Measurements from ENCODE around the gene ZNF254. TPM values are rescaled to one million over a fixed set of nuclear protein-coding genes. Genes with fewer than 3 reads are reported as not detected.
"Not testable (repeated sequence)": the region's sequence is repeated elsewhere in the genome, so short reads cannot be mapped to it uniquely, and the experiment has no call there.

ZNF254 gene
- total RNA-seq, 1 donor from 2014 or later = 32.3 TPM

GRCh38 chr19:24071078-24071477 lies 15.9 kb upstream of the ZNF254 start:
- no peak for DNase-seq (ENCODE audit: low spot score)
- peaks cover 9% of the 10 kb centered on the region for H3K4me1 Mint-ChIP-seq (ENCODE audit: unreplicated experiment)
- H3K27me3 Mint-ChIP-seq (ENCODE audit: unreplicated experiment) = peaks cover 7% of the 10 kb centered on the region
- TF ChIP-seq, protein P1, sequence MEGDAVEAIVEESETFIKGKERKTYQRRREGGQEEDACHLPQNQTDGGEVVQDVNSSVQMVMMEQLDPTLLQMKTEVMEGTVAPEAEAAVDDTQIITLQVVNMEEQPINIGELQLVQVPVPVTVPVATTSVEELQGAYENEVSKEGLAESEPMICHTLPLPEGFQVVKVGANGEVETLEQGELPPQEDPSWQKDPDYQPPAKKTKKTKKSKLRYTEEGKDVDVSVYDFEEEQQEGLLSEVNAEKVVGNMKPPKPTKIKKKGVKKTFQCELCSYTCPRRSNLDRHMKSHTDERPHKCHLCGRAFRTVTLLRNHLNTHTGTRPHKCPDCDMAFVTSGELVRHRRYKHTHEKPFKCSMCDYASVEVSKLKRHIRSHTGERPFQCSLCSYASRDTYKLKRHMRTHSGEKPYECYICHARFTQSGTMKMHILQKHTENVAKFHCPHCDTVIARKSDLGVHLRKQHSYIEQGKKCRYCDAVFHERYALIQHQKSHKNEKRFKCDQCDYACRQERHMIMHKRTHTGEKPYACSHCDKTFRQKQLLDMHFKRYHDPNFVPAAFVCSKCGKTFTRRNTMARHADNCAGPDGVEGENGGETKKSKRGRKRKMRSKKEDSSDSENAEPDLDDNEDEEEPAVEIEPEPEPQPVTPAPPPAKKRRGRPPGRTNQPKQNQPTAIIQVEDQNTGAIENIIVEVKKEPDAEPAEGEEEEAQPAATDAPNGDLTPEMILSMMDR (IDR thresholded peaks at IDR 0.05; ENCODE audit: unreplicated experiment) = no peak
- no peak overlapping the region for H3K27ac Mint-ChIP-seq (ENCODE audit: unreplicated experiment)
- H3K9me3 Mint-ChIP-seq (ENCODE audit: unreplicated experiment) = peaks cover 14% of the 10 kb centered on the region
- H3K4me3 Mint-ChIP-seq (ENCODE audit: unreplicated experiment) = no peak overlapping the region
- peaks cover 58% of the 10 kb centered on the region for H3K36me3 Mint-ChIP-seq (ENCODE audit: low read depth, unreplicated experiment)

DNA sequence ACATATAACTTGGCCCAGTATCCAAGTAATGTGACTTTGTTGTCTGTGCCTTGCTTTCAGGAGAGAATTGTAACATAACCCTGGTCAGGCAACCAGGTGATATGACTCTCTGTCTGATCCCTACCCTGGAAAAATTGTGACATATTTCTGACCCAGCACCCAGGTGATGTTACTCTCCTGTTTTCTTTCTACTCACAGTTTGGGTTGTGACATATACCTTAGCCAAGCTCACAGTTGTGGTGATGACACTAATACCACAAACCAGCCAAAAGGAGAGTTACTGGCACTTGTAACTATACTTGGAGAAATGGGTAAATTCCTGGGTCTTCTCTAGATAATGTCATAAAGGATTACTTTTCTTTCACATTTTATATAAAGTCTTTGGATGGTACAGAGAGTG lies 14.3 kb upstream of the ZNF254 start:
- H3K36me3 Mint-ChIP-seq (ENCODE audit: low read depth, unreplicated experiment) = peaks cover 56% of the 10 kb centered on the region
- H3K9me3 Mint-ChIP-seq (ENCODE audit: unreplicated experiment) = peaks cover 15% of the 10 kb centered on the region
- TF ChIP-seq, protein P1 (IDR thresholded peaks at IDR 0.05; ENCODE audit: unreplicated experiment) = no peak
- H3K27ac Mint-ChIP-seq (ENCODE audit: unreplicated experiment) = no peak overlapping the region
- no peak for DNase-seq (ENCODE audit: low spot score)
- peaks cover 9% of the 10 kb centered on the region for H3K4me1 Mint-ChIP-seq (ENCODE audit: unreplicated experiment)
- peak overlapping the region; percentile 58 for H3K4me3 Mint-ChIP-seq (ENCODE audit: unreplicated experiment)
- H3K27me3 Mint-ChIP-seq (ENCODE audit: unreplicated experiment) = peaks cover 7% of the 10 kb centered on the region

GRCh38 chr19:24073807-24074206 lies 13.2 kb upstream of the ZNF254 start:
- Mint-ChIP-seq H3K4me1 (ENCODE audit: unreplicated experiment) (peaks cover 9% of the 10 kb centered on the region), H3K27me3 (ENCODE audit: unreplicated experiment) (peaks cover 7% of the 10 kb centered on the region), H3K9me3 (ENCODE audit: unreplicated experiment) (peaks cover 15% of the 10 kb centered on the region), H3K4me3 (ENCODE audit: unreplicated experiment) (peak overlapping the region; percentile 15), H3K27ac (ENCODE audit: unreplicated experiment) (peak overlapping the region; percentile 3), H3K36me3 (ENCODE audit: low read depth, unreplicated experiment) (peaks cover 56% of the 10 kb centered on the region)
- TF ChIP-seq, protein P1 (IDR thresholded peaks at IDR 0.05; ENCODE audit: unreplicated experiment) = no peak
- no peak for DNase-seq (ENCODE audit: low spot score)

- Mint-ChIP-seq H3K9me3 (ENCODE audit: unreplicated experiment) (peaks cover 15% of the 10 kb centered on the region), H3K4me1 (ENCODE audit: unreplicated experiment) (peaks cover 9% of the 10 kb centered on the region), H3K27ac (ENCODE audit: unreplicated experiment) (no peak overlapping the region), H3K27me3 (ENCODE audit: unreplicated experiment) (peaks cover 7% of the 10 kb centered on the region), H3K36me3 (ENCODE audit: low read depth, unreplicated experiment) (peaks cover 59% of the 10 kb centered on the region), H3K4me3 (ENCODE audit: unreplicated experiment) (peak overlapping the region; percentile 21)
- no peak for DNase-seq (ENCODE audit: low spot score)
- TF ChIP-seq, protein P1 (IDR thresholded peaks at IDR 0.05; ENCODE audit: unreplicated experiment) = no peak
Observed at GRCh38 chr19:24074720-24075454, 12.1 kb upstream of the ZNF254 start.

GRCh38 chr19:24075530-24075929 lies 11.5 kb upstream of the ZNF254 start:
- Mint-ChIP-seq H3K4me3 (ENCODE audit: unreplicated experiment) (peak overlapping the region; percentile 21), H3K9me3 (ENCODE audit: unreplicated experiment) (peaks cover 15% of the 10 kb centered on the region), H3K36me3 (ENCODE audit: low read depth, unreplicated experiment) (peaks cover 58% of the 10 kb centered on the region)
- not testable (repeated sequence) for H3K4me1 Mint-ChIP-seq (ENCODE audit: unreplicated experiment); H3K27ac Mint-ChIP-seq (ENCODE audit: unreplicated experiment); DNase-seq (ENCODE audit: low spot score); H3K27me3 Mint-ChIP-seq (ENCODE audit: unreplicated experiment)
